SK-N-MC (cell line): ENCODE results near the gene NOB1.

Source experiments
- EZH2 ChIP-seq: fragments of 200-600 bp; sonication (generic); IDR thresholded peaks from one replicate; pipeline ENCODE4 v1.6.1; 2017; ENCODE audit warnings: antibody characterized with exemption
- FOXP2 ChIP-seq: optimal IDR thresholded peaks from 2 replicates; pipeline ENCODE3; 2011; ENCODE audit warnings: mild to moderate bottlenecking, moderate library complexity; ENCODE audit not compliant: insufficient read depth; ENCODE audit errors: extremely low read length, control extremely low read depth
- POLR2AphosphoS5 ChIP-seq: IDR thresholded peaks from 2 replicates; pipeline ENCODE4 v1.6.1; 2012; ENCODE audit warnings: mild to moderate bottlenecking, low read depth, low read length, borderline replicate concordance

GRCh38 chr16:69727916-69728270 lies 26.8 kb downstream of the NOB1 start:
- no peak for TF ChIP-seq POLR2AphosphoS5
- no peak for TF ChIP-seq EZH2
- no peak for TF ChIP-seq FOXP2
